HG02884 (cell line): ENCODE data around the gene SLC12A8.
"Not testable (repeated sequence)": the region's sequence is repeated elsewhere in the genome, so short reads cannot be mapped to it uniquely, and the experiment has no call there.

ENCODE experiments used
- ATAC-seq: cut with Tn5 transposase; IDR thresholded peaks from one replicate; pipeline ENCODE4 v1.9.1; 2021; ENCODE audit warnings: mild to moderate bottlenecking, moderate library complexity; ENCODE audit not compliant: unreplicated experiment

The SLC12A8 gene

GRCh38 chr3:125083776-125084175, 128.8 kb downstream of the SLC12A8 start:
- ATAC-seq = no peak

GRCh38 chr3:125082339-125082738, 130.2 kb downstream of the SLC12A8 start:
- ATAC-seq = not testable (repeated sequence)

- ATAC-seq = no peak
Measured at GRCh38 chr3:125080077-125080476, 132.5 kb downstream of the SLC12A8 start.

GRCh38 chr3:125079675-125080045, 132.9 kb downstream of the SLC12A8 start:
- no peak for ATAC-seq

- no peak for ATAC-seq
Measured at GRCh38 chr3:125078951-125079674, 133.4 kb downstream of the SLC12A8 start.

GRCh38 chr3:125077864-125078263, 134.7 kb downstream of the SLC12A8 start:
- no peak for ATAC-seq

GRCh38 chr3:125076464-125076863, 136.1 kb downstream of the SLC12A8 start:
- no peak for ATAC-seq

- ATAC-seq = no peak
Measured at GRCh38 chr3:125075738-125076137, 136.8 kb downstream of the SLC12A8 start.

- no peak for ATAC-seq
Measured at GRCh38 chr3:125073390-125073905, 139.1 kb downstream of the SLC12A8 start.

GRCh38 chr3:125072749-125073389, 139.7 kb downstream of the SLC12A8 start:
- ATAC-seq = no peak

GRCh38 chr3:125072301-125072700, 140.2 kb downstream of the SLC12A8 start:
- ATAC-seq = no peak

GRCh38 chr3:125069968-125070745, 142.4 kb downstream of the SLC12A8 start:
- ATAC-seq = no peak

- no peak for ATAC-seq
Measured at GRCh38 chr3:125069452-125069851, 143.1 kb downstream of the SLC12A8 start.

- ATAC-seq = no peak
Measured at GRCh38 chr3:125068265-125068664, 144.3 kb downstream of the SLC12A8 start.

GRCh38 chr3:125067225-125067624, 145.3 kb downstream of the SLC12A8 start:
- no peak for ATAC-seq

- no peak for ATAC-seq
Measured at GRCh38 chr3:125062904-125063618, 149.5 kb downstream of the SLC12A8 start.

GRCh38 chr3:125061646-125062045, 150.9 kb downstream of the SLC12A8 start:
- no peak for ATAC-seq

- ATAC-seq = no peak
Measured at GRCh38 chr3:125061170-125061569, 151.4 kb downstream of the SLC12A8 start.

- no peak for ATAC-seq
Measured at GRCh38 chr3:125059488-125060245, 152.9 kb downstream of the SLC12A8 start.

- no peak for ATAC-seq
Measured at GRCh38 chr3:125058959-125059358, 153.6 kb downstream of the SLC12A8 start.
